Inferior parietal cortex (tissue), 1 donor: Measurements from ENCODE around the gene GET4.

Source experiments
- DNase-seq: peaks from one replicate; pipeline ENCODE4 v3.0.0-alpha.2; 2016; ENCODE audit errors: extremely low spot score

Gene GET4, protein sequence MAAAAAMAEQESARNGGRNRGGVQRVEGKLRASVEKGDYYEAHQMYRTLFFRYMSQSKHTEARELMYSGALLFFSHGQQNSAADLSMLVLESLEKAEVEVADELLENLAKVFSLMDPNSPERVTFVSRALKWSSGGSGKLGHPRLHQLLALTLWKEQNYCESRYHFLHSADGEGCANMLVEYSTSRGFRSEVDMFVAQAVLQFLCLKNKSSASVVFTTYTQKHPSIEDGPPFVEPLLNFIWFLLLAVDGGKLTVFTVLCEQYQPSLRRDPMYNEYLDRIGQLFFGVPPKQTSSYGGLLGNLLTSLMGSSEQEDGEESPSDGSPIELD

DNA sequence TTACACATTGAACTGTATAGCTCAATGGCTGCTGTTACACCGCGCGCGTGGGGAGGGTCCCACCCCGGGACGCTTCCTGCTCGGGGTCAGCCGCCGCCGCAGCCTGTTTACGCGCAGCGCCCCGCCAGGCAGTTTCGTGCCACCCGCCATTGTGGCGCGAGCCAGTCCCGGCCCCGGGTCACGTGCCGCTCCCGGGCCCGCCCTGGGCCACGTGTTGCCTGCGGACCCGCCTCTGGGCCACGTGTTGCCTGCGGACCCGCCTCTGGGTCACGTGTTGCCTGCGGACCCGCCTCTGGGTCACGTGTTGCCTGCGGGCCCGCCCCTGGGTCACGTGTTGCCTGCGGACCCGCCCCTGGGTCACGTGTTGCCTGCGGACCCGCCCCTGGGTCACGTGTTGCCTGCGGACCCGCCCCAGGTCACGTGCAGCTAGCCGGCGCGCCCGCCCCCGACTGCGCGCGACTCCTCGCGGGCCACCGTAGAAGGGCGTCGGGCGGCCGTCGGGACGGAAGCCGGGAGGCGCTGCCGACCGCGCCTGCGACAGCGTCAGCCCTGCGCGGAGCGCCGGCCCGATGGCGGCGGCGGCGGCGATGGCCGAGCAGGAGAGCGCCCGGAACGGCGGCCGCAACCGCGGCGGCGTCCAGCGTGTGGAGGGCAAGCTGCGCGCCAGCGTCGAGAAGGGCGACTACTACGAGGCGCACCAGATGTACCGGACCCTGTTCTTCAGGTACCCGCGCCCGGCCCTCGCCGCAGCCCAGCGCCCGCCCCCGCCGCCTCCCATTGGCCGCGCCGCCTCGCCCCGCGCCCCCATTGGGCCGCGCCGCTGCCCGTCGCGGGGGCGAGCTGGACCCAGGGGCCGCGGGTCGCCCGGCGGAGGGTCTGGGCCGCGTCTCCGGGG lies at the start of gene GET4:
Gene GET4, plus strand, starts transcription at position 478 of the 895 bp plus-strand sequence. Its CDS starts 92 bp downstream, at position 570.
- DNase-seq, result peak; percentile 92

DNA sequence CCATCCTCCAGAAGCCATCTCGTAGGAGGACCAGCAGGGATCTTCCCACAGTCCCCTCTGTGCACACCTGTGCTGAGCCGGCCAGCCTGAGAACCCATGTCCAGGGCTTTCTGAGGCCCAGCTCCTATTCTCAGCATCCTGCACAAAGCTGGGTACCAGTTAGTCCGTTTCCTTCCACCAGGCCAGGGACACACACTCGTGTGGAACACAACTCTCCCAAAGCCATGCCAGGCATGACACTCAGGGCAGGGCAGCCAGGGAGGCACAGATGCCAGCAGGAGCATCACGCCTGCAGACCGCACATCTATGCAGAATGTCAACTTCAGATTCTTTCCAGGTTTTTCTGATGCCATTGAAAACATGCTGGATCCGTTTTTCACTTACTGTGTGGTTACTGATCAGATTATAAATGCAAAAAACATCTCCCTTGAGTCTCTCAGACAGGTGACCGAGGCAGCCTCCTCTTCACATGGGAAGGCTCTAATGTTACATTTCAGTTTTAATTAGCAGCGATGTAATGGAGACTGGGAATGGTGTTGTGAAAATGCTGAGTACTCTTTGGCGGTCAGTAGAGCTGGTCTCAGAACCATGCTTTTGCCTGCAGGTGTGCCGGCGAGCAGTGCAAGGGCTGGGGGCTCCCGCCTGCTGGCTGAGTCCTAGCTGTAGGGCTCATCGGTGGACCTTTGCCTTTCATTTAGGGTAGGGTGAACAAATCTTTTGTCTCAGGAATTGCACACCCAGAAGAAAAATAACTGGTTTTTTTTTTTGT lies 47.4 kb upstream of the GET4 start:
- DNase-seq, result no peak

DNA sequence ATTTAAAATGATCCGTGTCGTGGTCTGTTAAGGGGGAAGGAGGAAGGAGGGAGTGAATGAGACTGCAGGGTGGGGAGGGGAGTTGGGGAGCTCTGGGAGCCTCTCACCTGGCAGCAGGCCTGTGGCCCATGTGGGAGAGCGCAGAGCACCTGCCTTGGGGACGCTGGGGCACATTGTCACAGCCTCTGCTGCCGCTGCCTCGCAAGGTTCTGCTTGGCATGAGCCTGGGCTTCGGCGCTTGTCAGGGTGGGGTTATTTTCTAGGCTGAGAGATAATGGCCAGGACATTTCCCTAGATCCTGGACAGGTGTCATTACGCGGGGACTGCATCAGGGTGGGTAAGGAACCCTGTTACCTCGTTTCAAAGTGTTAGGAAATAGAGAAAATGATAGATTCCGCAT lies 46.3 kb upstream of the GET4 start:
- no peak for DNase-seq

DNA sequence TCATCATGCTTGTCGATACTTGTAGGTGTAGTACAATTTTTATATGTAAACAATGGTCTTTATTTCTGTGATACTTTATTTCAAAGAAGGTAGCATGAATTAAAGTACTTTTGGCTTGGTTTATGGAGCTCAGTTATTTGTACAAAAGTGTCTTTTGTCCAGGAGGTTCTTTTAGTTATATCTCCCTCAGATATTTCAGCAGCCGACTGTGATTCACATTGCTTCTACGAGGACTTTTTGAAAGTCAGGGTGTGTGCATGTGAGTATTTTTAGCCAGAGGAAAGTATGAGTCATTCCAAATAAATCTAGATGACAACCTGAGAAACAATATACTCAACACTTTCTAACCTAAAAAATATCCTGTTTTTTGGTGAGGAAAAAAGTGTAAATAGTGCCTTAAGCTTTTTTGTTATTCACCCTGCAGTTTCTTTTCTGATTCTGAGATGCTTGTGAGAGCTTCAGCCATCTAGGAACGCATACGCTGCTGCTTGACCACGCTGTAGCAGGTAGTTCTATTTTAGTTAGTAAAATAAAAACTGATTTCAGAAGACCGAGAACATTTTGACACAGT lies 44.7 kb upstream of the GET4 start:
- no peak for DNase-seq

DNA sequence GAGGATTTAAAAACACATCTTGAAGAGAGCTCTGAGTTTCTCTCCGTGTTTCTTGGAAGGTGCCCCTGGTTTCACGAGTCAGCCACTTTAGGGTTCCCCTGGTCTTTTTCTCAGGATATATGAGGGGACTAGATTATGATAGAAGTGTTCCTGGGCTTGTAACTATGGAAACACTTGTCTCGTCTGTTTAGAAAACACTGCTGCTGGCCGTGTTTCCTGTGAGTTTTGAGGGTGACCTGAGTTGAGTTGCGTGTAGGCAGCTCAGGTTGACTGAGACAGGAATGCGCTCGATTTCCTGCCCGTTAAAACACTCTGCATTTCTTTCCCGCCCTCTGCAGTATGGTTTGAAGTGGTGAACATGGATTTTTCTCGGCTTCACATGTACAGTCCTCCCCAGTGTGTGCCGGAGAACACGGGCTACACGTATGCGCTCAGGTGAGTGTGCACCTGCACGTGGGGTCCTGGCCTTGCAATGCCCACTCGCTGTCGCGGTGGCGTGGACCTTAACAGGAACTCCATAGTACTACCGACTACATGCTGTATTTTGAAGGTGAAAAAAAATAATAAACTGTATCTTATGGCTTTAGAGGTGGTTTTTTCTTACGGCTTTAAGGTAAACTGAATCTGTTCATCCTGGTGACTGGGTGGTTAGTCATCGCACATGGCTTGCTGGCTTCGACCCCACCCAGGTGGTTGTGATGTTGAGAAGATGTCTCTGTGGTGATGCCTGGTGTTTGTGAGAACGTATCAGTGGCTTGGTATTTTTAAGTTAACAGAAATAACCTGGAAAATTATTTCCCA lies 44.0 kb upstream of the GET4 start, which contains the start of gene SUN1:
Gene SUN1, plus strand, starts transcription at position 310 of the 801 bp plus-strand sequence. Its CDS starts 49 bp downstream, at position 359.
- no peak for DNase-seq

DNA sequence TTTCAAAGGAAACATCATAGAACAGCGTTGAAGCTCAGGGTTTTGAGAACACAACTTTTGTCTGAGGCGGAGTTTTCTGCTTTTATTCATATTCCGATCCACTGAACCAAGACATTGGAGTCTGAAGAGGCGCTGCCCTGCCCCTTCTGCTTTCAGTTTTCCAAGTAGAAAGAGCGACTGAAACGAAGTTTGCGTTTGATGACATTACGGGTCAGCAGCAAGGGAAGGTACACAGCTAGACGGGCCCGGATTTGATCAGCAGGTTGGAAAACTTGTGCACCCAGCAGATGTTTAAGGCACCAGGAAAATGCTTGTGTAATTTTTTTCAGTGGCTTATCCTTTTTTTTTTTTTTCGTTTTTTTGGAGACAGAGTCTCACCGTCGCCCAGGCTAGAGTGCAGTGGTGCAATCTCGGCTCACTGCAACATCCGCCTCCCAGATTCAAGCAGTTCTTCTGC lies 43.4 kb upstream of the GET4 start:
- no peak for DNase-seq

DNA sequence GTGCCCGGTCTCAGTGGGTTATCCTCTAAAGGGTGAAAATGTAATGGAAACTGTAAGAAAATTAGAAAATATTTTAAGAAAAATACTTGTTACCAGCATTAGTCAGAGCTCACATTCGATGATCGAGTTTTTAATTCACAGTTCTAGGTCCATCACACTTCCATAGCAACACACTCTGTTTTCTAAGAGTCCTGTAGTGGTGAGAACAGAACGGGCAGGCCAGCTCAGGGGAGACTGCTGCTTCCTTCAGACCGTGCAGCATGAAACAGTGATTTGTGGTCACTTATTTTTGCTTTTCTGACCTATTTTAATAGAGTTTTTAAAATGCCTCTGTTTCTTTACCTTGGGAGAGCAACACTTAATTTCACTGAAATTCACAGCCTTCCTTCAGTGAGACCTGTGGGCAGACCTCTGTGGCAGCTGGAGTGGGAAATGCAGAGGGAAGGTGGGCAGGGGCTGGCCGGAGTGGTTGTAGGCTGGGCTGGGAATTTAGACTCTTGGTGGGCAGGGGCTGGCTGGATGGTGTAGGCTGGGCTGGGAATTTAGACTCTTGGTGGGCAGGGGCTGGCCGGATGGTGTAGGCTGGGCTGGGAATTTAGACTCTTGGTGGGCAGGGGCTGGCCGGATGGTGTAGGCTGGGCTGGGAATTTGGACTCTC lies 42.6 kb upstream of the GET4 start:
- no peak for DNase-seq

DNA sequence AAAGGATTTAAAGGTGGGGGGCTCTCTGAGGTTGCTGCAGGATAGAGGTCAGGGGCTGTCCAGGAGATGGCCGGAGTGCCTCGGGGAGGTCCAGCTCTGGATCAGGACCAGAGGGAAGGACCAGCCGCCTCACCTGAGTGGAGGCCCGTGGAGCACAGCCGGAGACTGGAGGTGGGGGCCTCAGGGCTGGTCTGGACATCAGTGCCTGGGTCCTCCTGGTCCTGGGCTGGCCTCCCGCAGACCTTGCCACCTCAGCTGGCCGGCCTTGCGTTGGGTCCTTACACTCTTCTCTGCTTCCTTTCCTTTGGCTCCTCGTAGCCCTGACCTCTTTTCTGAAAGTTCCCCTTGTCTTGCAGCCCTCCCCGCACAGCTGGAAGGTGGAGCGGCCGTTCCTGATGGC lies 42.1 kb upstream of the GET4 start:
- no peak for DNase-seq

DNA sequence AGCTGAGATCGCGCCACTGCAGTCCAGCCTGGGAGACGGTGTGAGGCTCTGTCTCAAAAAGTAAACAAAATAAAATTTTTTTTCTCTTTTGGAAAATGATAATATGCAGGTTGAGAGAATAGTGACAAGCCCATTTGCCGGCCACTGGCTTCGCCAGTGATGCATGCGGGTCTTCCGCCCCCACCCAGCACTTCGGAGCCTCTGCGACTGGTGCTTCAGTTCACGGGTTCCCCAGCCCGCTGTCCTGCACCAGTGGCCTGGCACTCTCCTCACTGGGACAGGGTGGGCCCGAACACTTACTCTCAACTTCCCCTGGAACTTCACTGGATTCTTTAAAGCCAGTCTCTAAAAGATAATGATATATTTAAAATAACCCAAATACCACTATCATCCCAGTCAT lies 41.3 kb upstream of the GET4 start:
- no peak for DNase-seq

DNA sequence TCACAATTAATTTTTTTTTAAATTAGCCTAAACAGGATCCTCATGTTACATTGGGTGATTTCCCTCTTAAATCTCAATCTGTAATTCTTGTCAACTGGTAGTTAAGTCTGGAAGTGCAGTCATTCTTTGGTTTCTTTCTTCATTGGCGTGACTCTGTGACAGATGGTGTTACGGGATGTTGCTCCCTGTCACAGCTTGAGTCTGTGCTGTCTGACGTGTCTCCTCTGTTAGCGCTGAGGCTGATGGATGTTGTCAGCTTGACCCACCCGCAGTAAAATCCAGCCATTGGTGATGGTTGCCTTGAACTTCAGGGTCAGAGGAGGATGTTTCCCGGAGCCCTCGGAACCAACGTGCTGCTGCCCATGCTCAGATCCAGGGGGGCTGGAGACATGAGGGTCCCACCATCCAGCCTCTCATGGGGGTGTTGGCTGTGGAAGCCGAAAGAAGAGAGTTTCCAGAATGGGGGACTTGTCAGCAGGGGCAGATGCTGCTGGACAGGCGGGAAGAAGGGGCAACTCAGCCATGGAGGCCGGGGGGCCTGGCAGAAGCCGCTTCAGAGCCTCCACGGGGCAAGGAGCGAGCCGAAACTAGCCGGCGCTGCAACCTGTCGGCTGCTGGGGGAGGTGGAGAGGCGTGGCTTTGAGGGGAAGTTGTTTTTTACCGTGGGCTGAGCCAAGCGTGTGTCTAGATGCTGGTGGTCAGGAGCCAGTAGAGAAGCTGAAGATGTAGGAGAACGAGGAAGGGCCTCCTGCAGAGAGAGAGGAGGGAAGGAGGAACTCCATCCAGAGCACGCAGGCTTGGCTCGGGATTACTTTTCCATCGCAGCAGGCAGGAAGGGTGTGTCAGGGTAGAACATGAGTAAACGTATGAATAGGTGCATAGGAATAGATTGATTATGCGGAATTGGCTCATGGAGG lies 40.6 kb upstream of the GET4 start:
- DNase-seq, result no peak

DNA sequence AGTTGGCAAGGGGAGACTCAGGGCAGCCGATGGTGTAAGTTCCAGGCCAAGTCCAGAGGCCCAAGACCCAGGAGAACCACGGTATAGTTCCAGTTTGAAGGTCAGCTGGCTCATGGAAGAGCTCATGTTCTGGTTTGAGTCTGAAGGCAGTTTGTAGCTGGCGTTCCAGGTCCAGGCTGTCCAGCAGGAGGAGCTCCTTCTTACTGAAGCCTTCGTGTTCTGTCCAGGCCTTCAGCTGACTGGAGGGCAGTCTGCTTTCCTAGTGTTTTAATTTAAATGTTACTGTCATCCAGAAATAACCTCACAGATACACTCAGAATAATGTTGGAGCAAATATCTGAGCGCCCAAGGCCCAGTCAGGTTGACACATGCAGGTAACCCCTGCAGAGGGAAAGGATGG lies 39.9 kb upstream of the GET4 start:
- DNase-seq, result no peak

DNA sequence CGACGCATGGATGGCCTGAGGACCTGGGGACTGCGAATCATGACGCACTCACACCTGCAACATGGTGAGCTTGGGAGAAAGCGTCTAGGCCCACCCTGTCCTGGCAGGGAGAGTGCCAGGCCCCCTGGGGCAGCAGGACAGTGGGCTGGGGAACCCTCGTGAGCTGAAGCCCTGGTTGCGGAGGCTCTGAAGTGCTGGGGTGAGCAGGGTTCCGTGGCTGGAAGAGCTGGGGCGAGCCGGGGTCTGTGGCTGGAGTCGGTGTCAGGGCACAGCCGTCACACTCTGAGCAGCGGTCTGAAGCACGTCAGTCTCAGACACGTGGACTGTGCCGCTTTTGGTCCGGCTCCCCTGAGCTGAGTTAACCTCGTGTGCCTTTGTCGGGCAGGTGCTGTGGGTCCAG lies 39.4 kb upstream of the GET4 start:
- no peak for DNase-seq

DNA sequence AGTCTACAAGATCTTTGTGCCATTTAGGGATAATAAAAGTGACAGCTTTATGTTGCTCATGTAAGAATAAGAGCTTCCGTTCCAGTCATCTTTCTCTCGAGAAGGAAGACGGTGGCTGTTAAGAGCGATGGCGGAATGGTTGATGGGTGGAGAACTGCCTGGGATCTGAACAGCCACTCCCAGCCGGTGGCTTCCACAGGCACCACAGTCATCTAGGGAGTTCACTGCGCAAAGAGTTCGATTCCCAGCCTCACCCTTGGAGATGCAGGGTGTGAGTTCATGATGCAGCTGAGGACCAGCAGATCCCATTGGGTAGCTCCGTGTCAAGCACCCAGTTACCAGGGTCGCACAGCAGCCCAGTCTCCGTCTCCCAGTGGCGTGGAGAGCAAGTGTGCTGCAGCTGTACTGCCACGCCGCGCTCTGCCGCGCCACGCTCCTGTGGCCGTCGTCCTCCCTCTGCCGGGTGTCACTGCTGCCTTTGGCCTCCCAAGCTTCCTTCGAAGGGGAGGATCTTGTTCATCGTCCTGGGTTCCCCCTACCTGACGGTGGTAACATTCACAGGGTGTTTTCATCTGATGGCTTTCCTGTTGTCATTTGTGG lies 36.3 kb upstream of the GET4 start:
- no peak for DNase-seq

DNA sequence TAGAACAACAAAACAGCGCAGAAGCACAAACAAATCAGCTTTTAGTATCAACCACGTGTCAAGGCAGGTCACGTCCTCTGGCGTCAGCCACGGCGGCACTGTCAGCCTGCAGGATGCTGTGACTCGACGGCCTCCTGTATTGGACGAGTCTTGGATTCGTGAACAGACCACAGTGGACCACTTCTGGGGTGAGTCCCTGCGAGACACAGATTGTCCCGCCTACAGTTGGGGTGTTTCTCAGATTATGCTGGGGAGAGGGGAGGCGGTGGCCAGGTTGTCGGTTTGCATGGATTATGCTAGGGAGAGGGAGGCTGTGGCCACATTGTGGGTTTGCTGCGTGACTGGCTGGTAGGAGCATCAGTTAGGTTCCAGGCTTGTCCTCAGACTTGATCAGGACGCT lies 34.4 kb upstream of the GET4 start:
- no peak for DNase-seq

DNA sequence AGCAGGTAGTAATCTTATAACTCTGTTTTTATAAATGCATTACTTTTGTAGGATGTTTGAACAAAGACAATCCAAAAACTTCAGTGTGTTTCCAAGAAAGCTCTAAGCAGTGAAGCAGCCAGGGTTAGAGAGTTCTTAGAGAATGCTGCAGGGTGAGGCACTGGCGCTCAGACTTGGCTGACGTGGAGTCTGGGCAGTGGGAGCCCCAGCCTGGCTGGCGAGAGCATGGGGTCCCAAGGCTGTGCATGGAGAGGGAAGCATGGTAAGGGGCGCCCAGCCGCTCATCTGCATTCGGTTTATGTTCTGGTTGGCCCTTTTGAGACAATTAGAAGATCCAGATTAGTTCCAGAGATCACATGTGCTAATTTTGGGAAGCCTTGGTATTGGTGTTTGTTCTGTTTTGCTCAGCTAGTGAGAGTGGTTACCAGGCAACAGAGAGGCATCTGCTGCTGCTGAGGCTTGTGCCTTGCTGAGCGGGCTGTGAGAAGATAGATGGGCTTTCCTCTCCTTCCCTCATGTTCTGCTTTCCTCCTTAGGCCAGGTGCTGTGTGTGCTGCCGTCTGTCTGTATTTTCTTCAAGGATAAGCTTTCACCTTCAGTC lies 33.8 kb upstream of the GET4 start:
- DNase-seq, result peak; percentile 67

DNA sequence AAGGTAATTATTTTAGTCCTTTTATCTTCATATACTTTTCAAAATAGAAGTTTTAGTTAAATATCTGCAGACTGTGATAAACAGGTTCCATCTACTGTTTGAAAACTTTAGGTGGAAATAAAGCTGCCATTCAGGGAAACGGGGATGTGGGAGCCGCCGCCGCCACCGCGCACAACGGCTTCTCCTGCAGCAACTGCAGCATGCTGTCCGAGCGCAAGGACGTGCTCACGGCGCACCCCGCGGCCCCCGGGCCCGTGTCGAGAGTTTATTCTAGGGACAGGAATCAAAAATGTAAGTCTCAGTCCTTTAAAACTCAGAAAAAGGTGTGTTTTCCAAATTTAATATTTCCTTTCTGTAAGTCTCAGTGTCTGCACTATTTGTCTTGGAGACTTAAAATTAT lies 33.1 kb upstream of the GET4 start:
- no peak for DNase-seq

DNA sequence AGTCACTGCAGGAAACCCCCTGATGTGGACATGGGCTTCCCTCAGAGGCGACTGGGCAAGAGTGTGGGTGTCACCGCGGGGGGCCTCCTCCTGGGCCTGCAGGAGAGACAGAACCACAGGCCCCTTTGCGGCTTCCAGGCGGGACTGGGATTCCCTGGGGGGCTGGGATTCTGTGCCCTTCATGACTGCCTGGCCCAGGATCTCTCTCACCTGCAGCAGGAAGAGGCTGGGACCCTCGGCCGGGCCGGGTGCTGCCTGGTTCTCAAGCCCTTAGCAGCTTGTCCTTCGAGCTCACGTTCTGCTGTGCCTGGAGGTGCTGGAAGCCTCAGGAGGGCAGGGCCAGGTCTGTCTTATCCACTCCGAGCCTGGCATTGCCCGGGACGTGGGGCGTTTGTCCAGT lies 32.3 kb upstream of the GET4 start:
- DNase-seq, result no peak

DNA sequence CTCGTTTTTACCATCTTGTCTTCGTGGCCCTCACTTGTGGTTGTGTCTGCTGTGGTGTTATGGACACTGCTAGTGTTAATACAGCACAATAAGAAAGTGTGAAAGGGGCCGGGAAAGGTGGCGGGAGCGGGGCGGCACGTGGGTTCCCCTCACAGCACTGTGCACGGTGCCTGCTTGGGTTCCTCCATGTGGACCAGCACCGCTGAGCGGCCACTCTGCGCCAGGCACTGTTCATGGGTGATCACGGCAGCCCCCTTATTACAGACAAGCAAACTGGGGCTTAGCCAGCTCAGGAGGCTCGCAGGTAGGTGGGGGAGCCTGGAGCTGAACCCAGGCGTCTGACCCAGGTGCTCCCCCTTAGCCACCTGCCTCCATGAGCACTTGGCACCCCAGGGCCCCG lies 31.8 kb upstream of the GET4 start:
- DNase-seq, result no peak
